ENCODE measurements around the gene POU2AF1. TPM values are rescaled to one million over a fixed set of nuclear protein-coding genes. Genes with fewer than 3 reads are reported as not detected.

POU2AF1 gene
- polyA plus RNA-seq, 1 donor from 2014 or later: not detected

DNA sequence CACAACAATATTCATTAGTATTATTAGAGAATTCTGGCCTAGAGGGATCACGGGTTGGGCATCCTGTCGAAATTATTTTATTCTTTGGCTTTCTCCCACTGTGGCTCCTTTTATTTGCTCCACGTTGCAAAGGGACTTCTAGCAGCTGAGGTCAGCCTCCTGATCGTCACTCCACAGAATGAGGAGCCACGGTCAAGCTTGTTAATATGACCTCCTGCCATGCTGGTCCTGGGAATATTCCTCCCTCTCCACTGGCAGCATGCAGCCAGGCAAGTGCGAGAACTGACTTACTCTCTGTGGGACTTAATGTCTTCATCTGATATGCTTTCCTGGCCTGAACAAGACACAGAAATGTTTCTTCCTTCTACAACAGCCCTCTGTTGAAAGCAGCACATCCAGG, 59.8 kb downstream of the POU2AF1 start:
- no peak overlapping the region for H3K4me2 ChIP-seq (ENCODE audit: low read length)

GRCh38 chr11:111312076-111312475, 67.0 kb downstream of the POU2AF1 start:
- Histone ChIP-seq H3K4me2 (ENCODE audit: low read length) (no peak overlapping the region), H2AFZ (ENCODE audit: low read depth, low read length) (no peak overlapping the region), H3K27me3 (ENCODE audit: insufficient read depth, low read depth, low read length) (no peaks in the 10 kb centered on the region), H3K9ac (ENCODE audit: low read length) (no peak overlapping the region), H3K36me3 (ENCODE audit: insufficient read depth, low read length) (no peaks in the 10 kb centered on the region), H3K27ac (ENCODE audit: low read length) (no peak overlapping the region), H3K9me3 (ENCODE audit: low read length) (no peaks in the 10 kb centered on the region), H4K20me1 (ENCODE audit: insufficient read depth) (no peaks in the 10 kb centered on the region), H3K4me3 (ENCODE audit: low read length) (no peak overlapping the region), H3K9me2 (ENCODE audit: insufficient read depth, low read length) (no peaks in the 10 kb centered on the region), H3F3A (ENCODE audit: insufficient read depth, low read length, poor library complexity, severe bottlenecking) (no peaks in the 10 kb centered on the region), H3K79me2 (replicated peaks; ENCODE audit: insufficient read depth, low read length) (no peaks in the 10 kb centered on the region)
- TF ChIP-seq SMC3 (conservative IDR thresholded peaks at IDR 0.05; ENCODE audit: poor library complexity) (no peak), CTCF (IDR thresholded peaks at IDR 0.05; ENCODE audit: poor library complexity, severe bottlenecking) (no peak), POLR2AphosphoS5 (IDR thresholded peaks at IDR 0.05) (no peak), RAD21 (conservative IDR thresholded peaks at IDR 0.05) (no peak), TAF1 (IDR thresholded peaks at IDR 0.05; ENCODE audit: low read depth) (no peak), EZH2 (IDR thresholded peaks at IDR 0.05; ENCODE audit: borderline replicate concordance, insufficient read depth, low read length, poor library complexity, severe bottlenecking) (no peak), EP300 (conservative IDR thresholded peaks at IDR 0.05; ENCODE audit: poor library complexity, severe bottlenecking) (no peak)
- TF ChIP-seq, protein P1, sequence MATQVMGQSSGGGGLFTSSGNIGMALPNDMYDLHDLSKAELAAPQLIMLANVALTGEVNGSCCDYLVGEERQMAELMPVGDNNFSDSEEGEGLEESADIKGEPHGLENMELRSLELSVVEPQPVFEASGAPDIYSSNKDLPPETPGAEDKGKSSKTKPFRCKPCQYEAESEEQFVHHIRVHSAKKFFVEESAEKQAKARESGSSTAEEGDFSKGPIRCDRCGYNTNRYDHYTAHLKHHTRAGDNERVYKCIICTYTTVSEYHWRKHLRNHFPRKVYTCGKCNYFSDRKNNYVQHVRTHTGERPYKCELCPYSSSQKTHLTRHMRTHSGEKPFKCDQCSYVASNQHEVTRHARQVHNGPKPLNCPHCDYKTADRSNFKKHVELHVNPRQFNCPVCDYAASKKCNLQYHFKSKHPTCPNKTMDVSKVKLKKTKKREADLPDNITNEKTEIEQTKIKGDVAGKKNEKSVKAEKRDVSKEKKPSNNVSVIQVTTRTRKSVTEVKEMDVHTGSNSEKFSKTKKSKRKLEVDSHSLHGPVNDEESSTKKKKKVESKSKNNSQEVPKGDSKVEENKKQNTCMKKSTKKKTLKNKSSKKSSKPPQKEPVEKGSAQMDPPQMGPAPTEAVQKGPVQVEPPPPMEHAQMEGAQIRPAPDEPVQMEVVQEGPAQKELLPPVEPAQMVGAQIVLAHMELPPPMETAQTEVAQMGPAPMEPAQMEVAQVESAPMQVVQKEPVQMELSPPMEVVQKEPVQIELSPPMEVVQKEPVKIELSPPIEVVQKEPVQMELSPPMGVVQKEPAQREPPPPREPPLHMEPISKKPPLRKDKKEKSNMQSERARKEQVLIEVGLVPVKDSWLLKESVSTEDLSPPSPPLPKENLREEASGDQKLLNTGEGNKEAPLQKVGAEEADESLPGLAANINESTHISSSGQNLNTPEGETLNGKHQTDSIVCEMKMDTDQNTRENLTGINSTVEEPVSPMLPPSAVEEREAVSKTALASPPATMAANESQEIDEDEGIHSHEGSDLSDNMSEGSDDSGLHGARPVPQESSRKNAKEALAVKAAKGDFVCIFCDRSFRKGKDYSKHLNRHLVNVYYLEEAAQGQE (IDR thresholded peaks at IDR 0.05; ENCODE audit: borderline replicate concordance): no peak

More for the DNA sequence above, 59.8 kb downstream of the POU2AF1 start:
- no peak for TF ChIP-seq SMC3 (conservative IDR thresholded peaks at IDR 0.05; ENCODE audit: poor library complexity)
- no peak for TF ChIP-seq POLR2AphosphoS5 (IDR thresholded peaks at IDR 0.05)
- no peak for TF ChIP-seq TAF1 (IDR thresholded peaks at IDR 0.05; ENCODE audit: low read depth)
- no peak for TF ChIP-seq MXI1 (conservative IDR thresholded peaks at IDR 0.05; ENCODE audit: poor library complexity, severe bottlenecking)
- TF ChIP-seq, protein P1 (IDR thresholded peaks at IDR 0.05; ENCODE audit: borderline replicate concordance): no peak
- TF ChIP-seq RAD21 (conservative IDR thresholded peaks at IDR 0.05): no peak
- no peak for TF ChIP-seq EP300 (conservative IDR thresholded peaks at IDR 0.05; ENCODE audit: poor library complexity, severe bottlenecking)
- TF ChIP-seq CTCF (IDR thresholded peaks at IDR 0.05; ENCODE audit: poor library complexity, severe bottlenecking): no peak
- no peak for TF ChIP-seq EZH2 (IDR thresholded peaks at IDR 0.05; ENCODE audit: borderline replicate concordance, insufficient read depth, low read length, poor library complexity, severe bottlenecking)
- no peaks in the 10 kb centered on the region for H3K79me2 ChIP-seq (replicated peaks; ENCODE audit: insufficient read depth, low read length)
- no peaks in the 10 kb centered on the region for H3K27me3 ChIP-seq (ENCODE audit: insufficient read depth, low read depth, low read length)
- no peak overlapping the region for H3K4me3 ChIP-seq (ENCODE audit: low read length)
- no peaks in the 10 kb centered on the region for H3K36me3 ChIP-seq (ENCODE audit: insufficient read depth, low read length)
- no peaks in the 10 kb centered on the region for H3F3A ChIP-seq (ENCODE audit: insufficient read depth, low read length, poor library complexity, severe bottlenecking)
- H4K20me1 ChIP-seq (ENCODE audit: insufficient read depth): no peaks in the 10 kb centered on the region
- H3K27ac ChIP-seq (ENCODE audit: low read length): no peak overlapping the region
- H2AFZ ChIP-seq (ENCODE audit: low read depth, low read length): no peak overlapping the region
- H3K9ac ChIP-seq (ENCODE audit: low read length): no peak overlapping the region
- H3K9me3 ChIP-seq (ENCODE audit: low read length): no peaks in the 10 kb centered on the region
- no peaks in the 10 kb centered on the region for H3K9me2 ChIP-seq (ENCODE audit: insufficient read depth, low read length)
